HG03060 (cell line): ENCODE measurements around the gene GRIA4.

Experiments
- ATAC-seq: cut with Tn5 transposase; IDR thresholded peaks from one replicate; pipeline ENCODE4 v1.9.1; 2021; ENCODE audit warnings: low read depth, moderate number of reproducible peaks; ENCODE audit not compliant: unreplicated experiment

Gene GRIA4

GRCh38 chr11:105609832-105610781 lies at the start of gene GRIA4:
Gene GRIA4, plus strand, starts transcription at chr11:105610073. Its CDS starts 925 bp downstream, at chr11:105610998.
- no peak for ATAC-seq

- no peak for ATAC-seq
These were observed 36.8 kb upstream of the GRIA4 start for GRCh38 chr11:105573091-105573490.

GRCh38 chr11:105574974-105575373 lies 34.9 kb upstream of the GRIA4 start:
- no peak for ATAC-seq

- ATAC-seq: no peak
These were observed 32.2 kb upstream of the GRIA4 start for GRCh38 chr11:105577641-105578040.

GRCh38 chr11:105579111-105579510 lies 30.8 kb upstream of the GRIA4 start:
- no peak for ATAC-seq

- ATAC-seq: no peak
These were observed 27.4 kb upstream of the GRIA4 start for GRCh38 chr11:105582497-105582896.

- ATAC-seq: no peak
These were observed 21.9 kb upstream of the GRIA4 start for GRCh38 chr11:105588001-105588400.

GRCh38 chr11:105589346-105589745 lies 20.5 kb upstream of the GRIA4 start:
- no peak for ATAC-seq

GRCh38 chr11:105592035-105592434 lies 17.8 kb upstream of the GRIA4 start:
- ATAC-seq: no peak

- ATAC-seq: no peak
These were observed 11.5 kb upstream of the GRIA4 start for GRCh38 chr11:105598371-105598770.

- no peak for ATAC-seq
These were observed 6.7 kb upstream of the GRIA4 start for GRCh38 chr11:105603156-105603555.

GRCh38 chr11:105609341-105609781 lies 512 bp upstream of the GRIA4 start:
- ATAC-seq: peak; percentile 54

- no peak for ATAC-seq
These were observed 1.1 kb downstream of the GRIA4 start for GRCh38 chr11:105610871-105611571.

GRCh38 chr11:105611572-105612441 lies 1.9 kb downstream of the GRIA4 start:
- no peak for ATAC-seq

- ATAC-seq: no peak
These were observed 2.9 kb downstream of the GRIA4 start for GRCh38 chr11:105612771-105613170.

GRCh38 chr11:105613183-105613582 lies 3.3 kb downstream of the GRIA4 start:
- no peak for ATAC-seq

GRCh38 chr11:105618343-105618955 lies 8.6 kb downstream of the GRIA4 start:
- ATAC-seq: no peak

- ATAC-seq: no peak
These were observed 9.7 kb downstream of the GRIA4 start for GRCh38 chr11:105619556-105619955.

- ATAC-seq: no peak
These were observed 12.1 kb downstream of the GRIA4 start for GRCh38 chr11:105622016-105622415.

GRCh38 chr11:105632316-105632715 lies 22.4 kb downstream of the GRIA4 start:
- no peak for ATAC-seq
